ENCODE measurements around the gene GFY.
"Not testable (repeated sequence)": the region's sequence is repeated elsewhere in the genome, so short reads cannot be mapped to it uniquely, and the experiment has no call there.

GFY gene

GRCh38 chr19:49470615-49470978 is 45.4 kb downstream of the GFY start:
- no peak for DNase-seq (ENCODE audit: low spot score)

DNA sequence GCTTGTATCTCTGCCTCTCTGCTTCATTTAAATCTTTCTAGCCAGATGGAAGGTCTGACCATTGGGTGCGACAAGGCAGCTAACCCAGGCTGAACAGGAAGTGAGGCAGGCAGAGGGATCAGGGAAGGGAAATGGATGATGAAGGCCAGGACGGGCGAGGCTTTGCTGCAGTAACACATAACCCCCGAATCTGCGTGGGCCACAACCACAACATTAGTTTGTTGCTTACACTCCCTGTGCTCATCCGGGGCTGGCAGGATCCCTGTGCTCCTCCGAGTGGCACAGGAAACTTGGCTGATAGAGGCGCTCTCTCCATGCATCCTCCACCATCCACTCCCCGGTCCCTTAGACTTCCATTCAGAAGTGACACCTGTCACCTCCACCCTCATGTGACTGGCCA is 47.7 kb downstream of the GFY start:
- no peak for DNase-seq (ENCODE audit: low spot score)

GRCh38 chr19:49473501-49473867 is 48.3 kb downstream of the GFY start:
- DNase-seq (ENCODE audit: low spot score): not testable (repeated sequence)

DNA sequence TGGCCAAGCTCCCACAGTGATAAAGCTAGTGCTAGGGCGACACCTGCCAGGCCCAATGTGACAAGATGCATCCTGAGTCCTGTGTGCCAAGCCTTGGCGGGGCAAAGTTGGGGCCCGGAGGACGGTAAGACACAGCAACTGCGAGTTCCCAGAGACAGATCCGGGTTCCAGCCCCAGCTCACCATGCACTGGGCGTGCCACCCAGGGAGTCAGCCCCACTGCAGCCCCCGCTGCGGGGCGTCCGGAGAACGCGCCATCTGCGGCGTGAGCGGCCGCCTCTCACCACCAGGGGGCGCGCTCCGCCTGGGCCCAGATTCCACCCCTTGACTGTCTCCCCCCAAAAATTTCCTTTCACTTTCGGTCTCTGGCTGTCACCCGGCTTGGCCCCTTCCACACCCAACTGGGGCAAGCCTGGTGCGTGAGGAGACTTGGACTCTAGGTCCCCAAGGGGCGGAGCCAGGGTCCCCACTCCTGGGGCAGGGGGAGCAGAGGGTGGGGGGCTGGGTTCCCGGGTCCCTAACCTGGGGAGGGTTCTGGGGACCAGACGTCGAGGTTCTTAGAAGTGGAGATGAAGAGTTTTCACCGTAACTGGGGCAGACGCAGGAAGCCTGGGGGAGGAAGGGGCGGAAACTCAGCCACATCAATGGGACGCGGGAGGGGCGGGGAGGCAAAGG is 48.8 kb downstream of the GFY start, which contains the start of gene FLT3LG:
TSS of gene FLT3LG (plus strand) at position 348 of the 674 bp plus-strand sequence. CDS start 425 bp downstream, outside the sequence.
- DNase-seq (ENCODE audit: low spot score): peak; percentile 85

GRCh38 chr19:49474542-49474924 is 49.3 kb downstream of the GFY start:
- no peak for DNase-seq (ENCODE audit: low spot score)

GRCh38 chr19:49475191-49475917 is 50.2 kb downstream of the GFY start:
- no peak for DNase-seq (ENCODE audit: low spot score)

DNA sequence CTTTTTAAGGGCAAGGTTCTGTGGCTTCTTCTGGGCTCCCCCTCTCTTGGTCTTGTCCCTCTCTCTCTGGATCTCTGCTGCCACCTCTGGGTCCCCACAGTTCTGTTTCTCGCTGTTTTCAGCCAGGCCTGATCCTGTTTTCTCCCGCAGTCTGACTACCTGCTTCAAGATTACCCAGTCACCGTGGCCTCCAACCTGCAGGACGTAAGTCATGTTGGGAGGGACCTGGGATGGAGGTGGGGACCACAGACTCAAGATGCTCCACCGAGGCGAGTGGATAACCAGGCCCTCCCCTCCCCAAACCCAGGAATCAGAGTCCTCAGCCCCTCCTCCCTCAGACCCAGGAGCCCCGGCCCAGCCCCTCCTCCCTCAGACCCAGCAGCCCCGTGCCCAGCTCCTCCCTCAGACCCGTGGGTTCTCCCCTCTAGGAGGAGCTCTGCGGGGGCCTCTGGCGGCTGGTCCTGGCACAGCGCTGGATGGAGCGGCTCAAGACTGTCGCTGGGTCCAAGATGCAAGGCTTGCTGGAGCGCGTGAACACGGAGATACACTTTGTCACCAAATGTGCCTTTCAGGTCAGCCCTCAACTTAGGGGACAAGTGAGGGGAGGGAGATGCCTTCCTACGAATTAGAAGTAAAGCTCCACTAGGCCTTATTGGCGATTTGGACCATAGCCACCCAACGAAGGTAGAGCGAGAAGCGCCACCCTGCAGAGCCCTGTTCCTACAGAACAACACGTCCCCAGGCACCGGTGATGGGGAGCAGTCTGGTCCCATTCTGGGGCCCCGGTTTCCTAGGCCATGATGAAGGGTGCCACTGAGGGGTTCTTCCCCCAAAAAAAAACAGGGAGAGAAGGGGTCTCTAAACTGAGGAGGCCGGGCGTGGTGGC is 51.0 kb downstream of the GFY start:
- DNase-seq (ENCODE audit: low spot score): no peak
